BLaER1 (cell line): Measurements from ENCODE around the gene MAST4.

Experiments used
- H3K27ac ChIP-seq: shearing (Covaris generic); formaldehyde crosslinking; 2 replicates; pipeline ENCODE4 v1.8.1; 2022
- H3K27me3 ChIP-seq: shearing (Covaris generic); formaldehyde crosslinking; 2 replicates; pipeline ENCODE4 v1.8.1; 2022
- H3K36me3 ChIP-seq: shearing (Covaris generic); formaldehyde crosslinking; 2 replicates; pipeline ENCODE4 v1.8.1; 2022
- H3K4me1 ChIP-seq: shearing (Covaris generic); formaldehyde crosslinking; 2 replicates; pipeline ENCODE4 v1.8.1; 2022
- H3K4me2 ChIP-seq: shearing (Covaris generic); formaldehyde crosslinking; 2 replicates; pipeline ENCODE4 v1.8.1; 2022
- H3K4me3 ChIP-seq: shearing (Covaris generic); formaldehyde crosslinking; 2 replicates; pipeline ENCODE4 v1.8.1; 2022
- H3K9ac ChIP-seq: shearing (Covaris generic); formaldehyde crosslinking; 2 replicates; pipeline ENCODE4 v1.8.1; 2022
- H3K9me3 ChIP-seq: shearing (Covaris generic); formaldehyde crosslinking; 2 replicates; pipeline ENCODE4 v1.8.1; 2022
- H4K20me1 ChIP-seq: shearing (Covaris generic); formaldehyde crosslinking; 2 replicates; pipeline ENCODE4 v1.8.1; 2022
- Cebpa-rat ChIP-seq: shearing (Covaris generic); IDR thresholded peaks from 2 replicates; pipeline ENCODE4 v1.8.1; 2022

Gene MAST4

DNA sequence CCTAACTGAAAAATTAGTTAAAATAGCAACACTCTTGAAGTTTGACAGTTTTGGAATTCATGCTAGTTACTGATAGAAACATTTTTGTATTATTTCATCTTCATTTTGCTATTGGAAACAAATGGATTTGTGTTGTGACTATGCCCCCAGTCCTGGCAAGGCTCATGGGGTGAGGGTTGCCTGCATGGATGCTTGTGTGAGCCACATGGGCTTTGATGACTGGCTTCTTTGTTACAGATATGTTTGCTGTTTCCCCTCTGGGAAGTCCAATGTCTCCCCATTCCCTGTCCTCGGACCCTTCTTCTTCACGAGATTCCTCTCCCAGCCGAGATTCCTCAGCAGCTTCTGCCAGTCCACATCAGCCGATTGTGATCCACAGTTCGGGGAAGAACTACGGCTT lies 556.2 kb downstream of the MAST4 start:
- H3K27ac ChIP-seq, result no peak overlapping the region
- H4K20me1 ChIP-seq, result no peaks in the 10 kb centered on the region
- no peaks in the 10 kb centered on the region for H3K4me1 ChIP-seq
- H3K36me3 ChIP-seq, result peaks cover 54% of the 10 kb centered on the region
- H3K9ac ChIP-seq, result no peak overlapping the region
- H3K4me3 ChIP-seq, result no peak overlapping the region
- H3K9me3 ChIP-seq, result no peaks in the 10 kb centered on the region
- no peaks in the 10 kb centered on the region for H3K27me3 ChIP-seq
- no peak overlapping the region for H3K4me2 ChIP-seq
- TF ChIP-seq Cebpa-rat, result no peak

GRCh38 chr5:67153292-67153691 lies 557.1 kb downstream of the MAST4 start:
- Histone ChIP-seq H4K20me1 (no peaks in the 10 kb centered on the region), H3K27me3 (no peaks in the 10 kb centered on the region), H3K4me1 (peaks cover 5% of the 10 kb centered on the region; the same call in 1 of the 2 replicates), H3K27ac (no peak overlapping the region), H3K9me3 (no peaks in the 10 kb centered on the region), H3K4me2 (no peak overlapping the region), H3K4me3 (no peak overlapping the region), H3K9ac (no peak overlapping the region), H3K36me3 (peaks cover 49% of the 10 kb centered on the region)
- TF ChIP-seq Cebpa-rat, result no peak

- Histone ChIP-seq H3K9ac (no peak overlapping the region), H3K4me3 (no peak overlapping the region), H3K27me3 (no peaks in the 10 kb centered on the region), H3K4me1 (peaks cover 5% of the 10 kb centered on the region; the same call in 1 of the 2 replicates), H3K27ac (no peak overlapping the region), H3K4me2 (no peak overlapping the region), H3K9me3 (no peaks in the 10 kb centered on the region), H3K36me3 (peaks cover 40% of the 10 kb centered on the region), H4K20me1 (no peaks in the 10 kb centered on the region)
- no peak for TF ChIP-seq Cebpa-rat
These were observed 558.5 kb downstream of the MAST4 start for GRCh38 chr5:67154556-67155206.

- H3K9me3 ChIP-seq, result no peaks in the 10 kb centered on the region
- no peak overlapping the region for H3K4me3 ChIP-seq
- no peaks in the 10 kb centered on the region for H4K20me1 ChIP-seq
- no peak overlapping the region for H3K27ac ChIP-seq
- TF ChIP-seq Cebpa-rat, result no peak
- peaks cover 30% of the 10 kb centered on the region for H3K36me3 ChIP-seq
- no peak overlapping the region for H3K9ac ChIP-seq
- H3K4me2 ChIP-seq, result no peak overlapping the region
- H3K27me3 ChIP-seq, result no peaks in the 10 kb centered on the region
- H3K4me1 ChIP-seq, result peaks cover 5% of the 10 kb centered on the region; the same call in 1 of the 2 replicates
These were observed 560.9 kb downstream of the MAST4 start for GRCh38 chr5:67156976-67157583.

- Histone ChIP-seq H3K9ac (no peak overlapping the region), H3K4me1 (peaks cover 5% of the 10 kb centered on the region; the same call in 1 of the 2 replicates), H3K27ac (no peak overlapping the region), H4K20me1 (no peaks in the 10 kb centered on the region), H3K27me3 (no peaks in the 10 kb centered on the region), H3K4me3 (no peak overlapping the region), H3K4me2 (no peak overlapping the region), H3K36me3 (peaks cover 40% of the 10 kb centered on the region), H3K9me3 (peaks cover 8% of the 10 kb centered on the region; the same call in 1 of the 2 replicates)
- no peak for TF ChIP-seq Cebpa-rat
These were observed 564.1 kb downstream of the MAST4 start for GRCh38 chr5:67160272-67160671.

GRCh38 chr5:67160985-67161384 lies 564.8 kb downstream of the MAST4 start:
- Histone ChIP-seq H3K9me3 (peaks cover 15% of the 10 kb centered on the region), H3K36me3 (peaks cover 40% of the 10 kb centered on the region), H3K27ac (no peak overlapping the region), H3K27me3 (no peaks in the 10 kb centered on the region), H3K4me3 (no peak overlapping the region), H3K4me2 (no peak overlapping the region), H3K4me1 (peaks cover 5% of the 10 kb centered on the region; the same call in 1 of the 2 replicates), H3K9ac (no peak overlapping the region), H4K20me1 (no peaks in the 10 kb centered on the region)
- no peak for TF ChIP-seq Cebpa-rat

DNA sequence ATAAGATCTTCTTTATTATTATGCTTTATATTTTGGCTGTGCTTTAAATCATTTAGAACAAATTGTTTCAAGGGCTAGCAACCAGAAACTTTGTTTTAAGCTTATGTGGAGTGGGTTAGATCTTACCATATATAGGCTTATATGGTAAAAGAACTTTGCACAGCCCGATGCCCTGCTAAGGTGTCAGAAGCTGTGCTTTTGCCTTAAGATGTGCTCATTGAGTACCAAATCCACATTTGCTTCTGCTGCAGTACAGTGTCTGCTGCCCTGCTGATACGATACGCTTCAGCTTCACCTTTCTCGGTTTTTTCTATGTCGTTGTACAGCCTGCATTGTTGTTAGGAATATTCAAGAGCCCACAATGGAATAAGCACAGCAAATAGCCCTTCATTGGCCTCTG lies 565.6 kb downstream of the MAST4 start:
- Histone ChIP-seq H3K9me3 (peaks cover 16% of the 10 kb centered on the region), H4K20me1 (no peaks in the 10 kb centered on the region), H3K36me3 (peaks cover 45% of the 10 kb centered on the region), H3K4me3 (no peak overlapping the region), H3K4me1 (peaks cover 5% of the 10 kb centered on the region; the same call in 1 of the 2 replicates), H3K27ac (no peak overlapping the region), H3K9ac (no peak overlapping the region), H3K27me3 (no peaks in the 10 kb centered on the region), H3K4me2 (no peak overlapping the region)
- TF ChIP-seq Cebpa-rat, result no peak

DNA sequence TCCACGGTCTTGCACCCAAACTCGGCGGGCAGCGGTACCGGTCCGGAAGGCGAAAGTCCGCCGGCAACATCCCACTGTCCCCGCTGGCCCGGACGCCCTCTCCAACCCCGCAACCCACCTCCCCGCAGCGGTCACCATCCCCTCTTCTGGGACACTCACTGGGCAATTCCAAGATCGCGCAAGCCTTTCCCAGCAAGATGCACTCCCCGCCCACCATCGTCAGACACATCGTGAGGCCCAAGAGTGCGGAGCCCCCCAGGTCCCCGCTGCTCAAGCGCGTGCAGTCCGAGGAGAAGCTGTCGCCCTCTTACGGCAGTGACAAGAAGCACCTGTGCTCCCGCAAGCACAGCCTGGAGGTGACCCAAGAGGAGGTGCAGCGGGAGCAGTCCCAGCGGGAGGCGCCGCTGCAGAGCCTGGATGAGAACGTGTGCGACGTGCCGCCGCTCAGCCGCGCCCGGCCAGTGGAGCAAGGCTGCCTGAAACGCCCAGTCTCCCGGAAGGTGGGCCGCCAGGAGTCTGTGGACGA lies 567.1 kb downstream of the MAST4 start:
- Histone ChIP-seq H4K20me1 (no peaks in the 10 kb centered on the region), H3K4me2 (no peak overlapping the region), H3K4me1 (no peaks in the 10 kb centered on the region), H3K27me3 (no peaks in the 10 kb centered on the region), H3K4me3 (no peak overlapping the region), H3K27ac (no peak overlapping the region), H3K9ac (no peak overlapping the region), H3K36me3 (peaks cover 48% of the 10 kb centered on the region), H3K9me3 (peaks cover 16% of the 10 kb centered on the region)
- TF ChIP-seq Cebpa-rat, result no peak

- Histone ChIP-seq H3K27ac (no peak overlapping the region), H3K27me3 (no peaks in the 10 kb centered on the region), H3K4me1 (no peaks in the 10 kb centered on the region), H3K4me3 (no peak overlapping the region), H3K9me3 (peaks cover 16% of the 10 kb centered on the region), H3K4me2 (no peak overlapping the region), H3K36me3 (peaks cover 48% of the 10 kb centered on the region), H4K20me1 (no peaks in the 10 kb centered on the region), H3K9ac (no peak overlapping the region)
- TF ChIP-seq Cebpa-rat, result no peak
These were observed 567.8 kb downstream of the MAST4 start for GRCh38 chr5:67163863-67164595.
